HCT116 (cell line): ENCODE data around the gene MARCKSL1. TPM values are rescaled to one million over a fixed set of nuclear protein-coding genes. Genes with fewer than 3 reads are reported as not detected.

ENCODE experiments used
- ATAC-seq: fragments of 200-7000 bp; cut with Tn5 transposase; 2 replicates; pipeline ENCODE4 v1.9.1; 2020; ENCODE audit warnings: mild to moderate bottlenecking, moderate library complexity
- BruUV-seq: library from RNA; stranded (reverse); fragments of 400-500 nt; replicated peaks from 2 replicates; lab custom pipeline; 2021; lab: Mats Ljungman, UMichigan
- CTCF ChIA-PET: fragments of 300-600 bp; sonication (Branson Sonifier 250); formaldehyde crosslinking; loops from one replicate; lab custom pipeline; 2021; ENCODE audit warnings: antibody characterized with exemption; lab: Charles Lee
- POLR2A ChIA-PET: fragments of 300-600, 350-600 bp; sonication (Branson Sonifier 250); formaldehyde crosslinking; loops from one replicate; lab custom pipeline; 2021; ENCODE audit warnings: antibody characterized with exemption; lab: Charles Lee
- RAD21 ChIA-PET, 2 experiments: fragments of 300-600 bp; sonication (Branson Sonifier 250); formaldehyde crosslinking; loops; one replicate each; lab custom pipeline; 2023; ENCODE audit warnings: low total read pairs in 2 of 2; ENCODE audit not compliant: uncharacterized antibody in 2 of 2, unreplicated experiment in 2 of 2, low non-redundant PET in 1 of 2; lab: Charles Lee
- DNase-seq: peaks from one replicate; pipeline ENCODE4 v3.0.0-alpha.2; 2010; ENCODE audit warnings: low read depth, low spot score
- H2AFZ ChIP-seq: fragments of 200-600 bp; shearing (Covaris generic), sonication (generic); 2 replicates; pipeline ENCODE4 v1.6.1; 2017; ENCODE audit warnings: low read depth, mixed run types, mixed read lengths, antibody characterized with exemption, low read length; ENCODE audit not compliant: poor library complexity, severe bottlenecking
- H3K27ac ChIP-seq: 2 replicates; pipeline ENCODE4 v1.5.1; 2012; ENCODE audit warnings: low read depth, low read length
- H3K27me3 ChIP-seq: fragments of 200-600 bp; sonication (generic); 2 replicates; pipeline ENCODE4 v1.6.1; 2016; ENCODE audit warnings: mixed run types, low read length, mixed read lengths; ENCODE audit not compliant: insufficient read depth
- H3K36me3 ChIP-seq, 2 experiments: fragments of 200-500 bp in 1 of 2; fragments of 200-600 bp in 1 of 2; sonication (Bioruptor generic) in 1 of 2; sonication (generic) in 1 of 2; 2 replicates each; pipeline versions ENCODE4 v1.5.1 to v1.6.1; 2014 to 2016; ENCODE audit warnings: low read length in 2 of 2, inconsistent platforms in 1 of 2, mixed read lengths in 1 of 2, mixed run types in 1 of 2; ENCODE audit not compliant: insufficient read depth in 2 of 2, control insufficient read depth in 1 of 2
- H3K4me1 ChIP-seq, 2 experiments: fragments of 200-600 bp in 1 of 2; sonication (generic) in 1 of 2; 2 replicates each; pipeline versions ENCODE4 v1.5.1 to v1.6.1; 2012 to 2017; ENCODE audit warnings: low read length in 2 of 2, inconsistent platforms in 1 of 2, mild to moderate bottlenecking in 1 of 2, mixed read lengths in 1 of 2, mixed run types in 1 of 2, moderate library complexity in 1 of 2; ENCODE audit not compliant: insufficient read depth in 2 of 2, control insufficient read depth in 1 of 2
- H3K4me2 ChIP-seq: fragments of 200-600 bp; sonication (generic); 2 replicates; pipeline ENCODE4 v1.6.1; 2017; ENCODE audit warnings: mixed run types, low read length, mixed read lengths
- H3K4me3 ChIP-seq, 2 experiments: fragments of 200-600 bp in 1 of 2; sonication (generic) in 1 of 2; replicated peaks in 1 of 2; 2 replicates each; pipeline ENCODE4 v1.5.1; 2011 to 2016; ENCODE audit warnings: low read length in 2 of 2, control low read depth in 1 of 2, low read depth in 1 of 2, mild to moderate bottlenecking in 1 of 2, mixed read lengths in 1 of 2, mixed run types in 1 of 2
- H3K79me2 ChIP-seq: fragments of 200-600 bp; sonication (generic); 2 replicates; pipeline ENCODE4 v1.6.1; 2017; ENCODE audit warnings: mild to moderate bottlenecking, mixed run types, low read length, moderate library complexity, mixed read lengths; ENCODE audit not compliant: insufficient read depth
- H3K9ac ChIP-seq: fragments of 200-600 bp; sonication (generic); 2 replicates; pipeline ENCODE4 v1.6.1; 2016; ENCODE audit warnings: low read length, mixed read lengths
- H3K9me2 ChIP-seq: fragments of 200-600 bp; sonication (generic), shearing (Covaris generic); 2 replicates; pipeline ENCODE4 v1.6.1; 2017; ENCODE audit warnings: mixed run types, mild to moderate bottlenecking, moderate library complexity; ENCODE audit not compliant: insufficient read depth
- H3K9me3 ChIP-seq, 2 experiments: fragments of 200-500 bp in 1 of 2; fragments of 200-600 bp in 1 of 2; sonication (Bioruptor generic) in 1 of 2; sonication (generic) in 1 of 2; 2 replicates each; pipeline ENCODE4 v1.6.1; 2014 to 2017; ENCODE audit warnings: low read length in 2 of 2, mixed read lengths in 2 of 2, inconsistent platforms in 1 of 2, low read depth in 1 of 2, mild to moderate bottlenecking in 1 of 2, mixed run types in 1 of 2, moderate library complexity in 1 of 2; ENCODE audit not compliant: control insufficient read depth in 1 of 2, insufficient read depth in 1 of 2
- H4K20me1 ChIP-seq: fragments of 200-600 bp; sonication (generic), shearing (Covaris generic); 2 replicates; pipeline ENCODE4 v1.6.1; 2017; ENCODE audit warnings: mixed run types, mild to moderate bottlenecking, moderate library complexity; ENCODE audit not compliant: insufficient read depth
- CBX3 ChIP-seq: IDR thresholded peaks from 2 replicates; pipeline ENCODE4 v1.6.1; 2012; ENCODE audit warnings: low read depth
- EGR1 ChIP-seq: IDR thresholded peaks from 2 replicates; pipeline ENCODE4 v1.6.1; 2012; ENCODE audit warnings: low read depth
- EZH2 ChIP-seq: fragments of 200-600 bp; sonication (generic); IDR thresholded peaks from 2 replicates; pipeline ENCODE4 v1.6.1; 2017; ENCODE audit warnings: antibody characterized with exemption, mixed run types
- FOSL1 ChIP-seq: IDR thresholded peaks from 2 replicates; pipeline ENCODE4 v1.6.1; 2012; ENCODE audit warnings: low read depth
- POLR2A ChIP-seq: IDR thresholded peaks from 2 replicates; pipeline ENCODE4 v1.7.0; 2011; ENCODE audit warnings: borderline replicate concordance; ENCODE audit not compliant: insufficient read depth, insufficient read length; ENCODE audit errors: extremely low read depth
- POLR2AphosphoS5 ChIP-seq: IDR thresholded peaks from 2 replicates; pipeline ENCODE4 v1.6.1; 2011; ENCODE audit warnings: mild to moderate bottlenecking, low read depth, low read length, moderate library complexity
- RAD21 ChIP-seq: IDR thresholded peaks from 2 replicates; pipeline ENCODE4 v1.6.1; 2012; ENCODE audit warnings: low read depth, mild to moderate bottlenecking
- SP1 ChIP-seq: IDR thresholded peaks from 2 replicates; pipeline ENCODE4 v1.6.1; 2012; ENCODE audit warnings: low read depth
- SRF ChIP-seq: IDR thresholded peaks from 2 replicates; pipeline ENCODE4 v1.6.1; 2012; ENCODE audit warnings: low read depth
- TCF7L2 ChIP-seq: IDR thresholded peaks from 2 replicates; pipeline ENCODE4 v1.7.0; 2011; ENCODE audit warnings: borderline replicate concordance, inconsistent platforms; ENCODE audit not compliant: insufficient read depth, insufficient read length; ENCODE audit errors: extremely low read depth
- ZBTB33 ChIP-seq: IDR thresholded peaks from 2 replicates; pipeline ENCODE4 v1.6.1; 2011; ENCODE audit warnings: mild to moderate bottlenecking, low read length, moderate library complexity; ENCODE audit not compliant: insufficient replicate concordance; ENCODE audit errors: extremely low read depth
- ZFX ChIP-seq: fragments of 450-650 bp; IDR thresholded peaks from 2 replicates; pipeline ENCODE4 v1.6.1; 2017
- ZNF274 ChIP-seq: fragments of 200-500 bp; sonication (Bioruptor generic); IDR thresholded peaks from 2 replicates; pipeline ENCODE4 v1.6.1; 2014; ENCODE audit warnings: mild to moderate bottlenecking, low read depth, low read length, inconsistent platforms
- intact Hi-C: fragments of 100-400 bp; cut with micrococcal nuclease; formaldehyde crosslinking; loops from 2 replicates; pipeline ENCODE4 v1.10.0; 2022
- total RNA-seq: library from RNA; stranded (reverse); gene quantifications from one replicate; pipeline ENCODE4 v1.2.1, GENCODE V29; 2021; ENCODE audit not compliant: unreplicated experiment
- TF ChIP-seq, protein P1 (sequence below): IDR thresholded peaks from 2 replicates; pipeline ENCODE4 v1.6.1; 2012
- TF ChIP-seq, protein P2 (sequence below): IDR thresholded peaks from 2 replicates; pipeline ENCODE4 v1.6.1; 2012; ENCODE audit warnings: low read depth

MARCKSL1 gene
- total RNA-seq, 1 experiment from 2014 or later, result 127 TPM

DNA sequence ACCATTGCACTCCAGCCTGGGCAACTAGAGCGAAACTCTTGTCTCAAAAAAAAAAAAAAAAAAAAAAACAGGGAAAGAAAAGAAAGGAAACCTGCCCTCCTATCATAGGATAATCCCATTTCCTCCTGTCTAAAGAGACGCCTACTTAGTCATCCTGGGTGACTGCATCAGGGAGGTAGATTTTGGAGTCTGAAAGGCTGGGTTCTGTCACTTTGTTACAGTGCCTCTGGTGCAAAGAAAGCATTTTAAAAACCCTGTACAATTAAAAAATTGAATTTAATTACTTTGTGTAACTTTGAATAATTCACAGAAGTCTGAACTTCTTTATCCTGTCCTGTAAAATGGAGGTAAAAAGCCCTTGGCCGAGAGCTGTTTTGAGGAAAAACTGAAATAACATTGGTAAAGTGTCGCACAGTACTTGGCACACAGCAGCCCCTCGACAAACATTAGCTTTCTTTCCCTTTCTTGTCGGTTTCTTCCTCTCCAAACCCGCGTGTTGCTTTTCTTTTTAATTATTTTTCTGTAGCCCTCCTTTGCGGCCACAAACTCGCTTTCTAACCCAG is 44.8 kb downstream of the MARCKSL1 start:
- ChIA-PET CTCF (interaction anchor here (0.6 to 1.4 kb wide), 6 partner anchors 13 to 110 kb away, joined by 3 to 7 read pairs (median 4); no protein-coding TSS in a partner anchor), POLR2A (interaction anchor here (0.7 to 1.4 kb wide), 3 partner anchors 16 to 50 kb away, joined by 3 to 8 read pairs (median 5); partner anchors contain the start of gene MARCKSL1), RAD21 (interaction anchor here in 1 of 2 experiments (0.7 kb wide), 1 partner anchor 58 kb away, joined by 4 read pairs; no protein-coding TSS in a partner anchor)
- DNase-seq (no peak), ATAC-seq (peak; percentile 27; the same call in 1 of the 2 replicates)
- TF ChIP-seq SP1 (no peak; the same call in 1 of the 2 replicates), SRF (no peak), FOSL1 (peak; percentile 44; the same call in 1 of the 2 replicates), EZH2 (no peak), POLR2A (no peak), POLR2AphosphoS5 (no peak), ZNF274 (no peak)
- TF ChIP-seq, protein P1, sequence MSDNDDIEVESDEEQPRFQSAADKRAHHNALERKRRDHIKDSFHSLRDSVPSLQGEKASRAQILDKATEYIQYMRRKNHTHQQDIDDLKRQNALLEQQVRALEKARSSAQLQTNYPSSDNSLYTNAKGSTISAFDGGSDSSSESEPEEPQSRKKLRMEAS, result no peak
- intact Hi-C loops, result loop anchor here (5.0 kb wide), 1 partner anchor 74 kb away; no protein-coding TSS in a partner anchor
- H3K27ac ChIP-seq, result peak overlapping the region; percentile 97
- H3K4me3 ChIP-seq, result peak overlapping the region; percentile 98 to 100
- H4K20me1 ChIP-seq, result no peaks in the 10 kb centered on the region
- H3K27me3 ChIP-seq, result no peaks in the 10 kb centered on the region
- H3K9ac ChIP-seq, result peak overlapping the region; percentile 94
- H3K36me3 ChIP-seq, result no peaks in the 10 kb centered on the region
- peaks cover 42% of the 10 kb centered on the region for H3K79me2 ChIP-seq
- BruUV-seq, result TSS peak; percentile 99
- H3K9me2 ChIP-seq, result no peaks in the 10 kb centered on the region
- peak overlapping the region; percentile 62 for H2AFZ ChIP-seq
- H3K4me1 ChIP-seq, result peaks cover 15 to 32% of the 10 kb centered on the region in 2 experiments
- H3K4me2 ChIP-seq, result peak overlapping the region; percentile 95
- no peaks in the 10 kb centered on the region for H3K9me3 ChIP-seq

DNA sequence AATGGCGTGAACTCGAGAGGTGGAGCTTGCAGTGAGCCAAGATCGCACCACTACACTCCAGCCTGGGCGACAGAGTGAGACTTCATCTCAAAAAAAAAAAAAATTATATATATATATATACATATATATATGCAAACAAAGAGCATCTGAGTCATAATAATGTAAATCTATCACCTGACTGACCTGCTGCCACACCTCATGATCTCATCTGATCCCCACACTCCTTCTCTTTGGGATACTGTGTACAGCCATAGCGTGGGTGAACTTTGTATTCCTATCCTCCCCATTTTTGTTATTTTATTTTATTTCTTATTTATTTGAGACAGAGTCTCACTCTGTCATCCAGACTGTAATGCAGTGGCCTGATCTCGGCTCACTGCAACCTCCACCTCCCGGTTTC is 46.8 kb downstream of the MARCKSL1 start:
- BruUV-seq, result no TSS peak
- CTCF ChIA-PET, result no interaction called here
- Histone ChIP-seq H2AFZ (no peak overlapping the region), H3K9me2 (no peaks in the 10 kb centered on the region), H3K27me3 (no peaks in the 10 kb centered on the region), H3K79me2 (peaks cover 22% of the 10 kb centered on the region), H3K4me1 (peaks cover 15 to 32% of the 10 kb centered on the region in 2 experiments), H3K9me3 (no peaks in the 10 kb centered on the region), H3K4me3 (no peak overlapping the region), H3K27ac (no peak overlapping the region), H4K20me1 (no peaks in the 10 kb centered on the region), H3K4me2 (no peak overlapping the region), H3K9ac (no peak overlapping the region), H3K36me3 (no peaks in the 10 kb centered on the region)
- no peak for TF ChIP-seq EZH2
- TF ChIP-seq CBX3, result no peak
- no peak for TF ChIP-seq ZFX
- no peak for TF ChIP-seq ZBTB33
- no peak for TF ChIP-seq EGR1
- no peak for TF ChIP-seq TCF7L2
- TF ChIP-seq, protein P2, sequence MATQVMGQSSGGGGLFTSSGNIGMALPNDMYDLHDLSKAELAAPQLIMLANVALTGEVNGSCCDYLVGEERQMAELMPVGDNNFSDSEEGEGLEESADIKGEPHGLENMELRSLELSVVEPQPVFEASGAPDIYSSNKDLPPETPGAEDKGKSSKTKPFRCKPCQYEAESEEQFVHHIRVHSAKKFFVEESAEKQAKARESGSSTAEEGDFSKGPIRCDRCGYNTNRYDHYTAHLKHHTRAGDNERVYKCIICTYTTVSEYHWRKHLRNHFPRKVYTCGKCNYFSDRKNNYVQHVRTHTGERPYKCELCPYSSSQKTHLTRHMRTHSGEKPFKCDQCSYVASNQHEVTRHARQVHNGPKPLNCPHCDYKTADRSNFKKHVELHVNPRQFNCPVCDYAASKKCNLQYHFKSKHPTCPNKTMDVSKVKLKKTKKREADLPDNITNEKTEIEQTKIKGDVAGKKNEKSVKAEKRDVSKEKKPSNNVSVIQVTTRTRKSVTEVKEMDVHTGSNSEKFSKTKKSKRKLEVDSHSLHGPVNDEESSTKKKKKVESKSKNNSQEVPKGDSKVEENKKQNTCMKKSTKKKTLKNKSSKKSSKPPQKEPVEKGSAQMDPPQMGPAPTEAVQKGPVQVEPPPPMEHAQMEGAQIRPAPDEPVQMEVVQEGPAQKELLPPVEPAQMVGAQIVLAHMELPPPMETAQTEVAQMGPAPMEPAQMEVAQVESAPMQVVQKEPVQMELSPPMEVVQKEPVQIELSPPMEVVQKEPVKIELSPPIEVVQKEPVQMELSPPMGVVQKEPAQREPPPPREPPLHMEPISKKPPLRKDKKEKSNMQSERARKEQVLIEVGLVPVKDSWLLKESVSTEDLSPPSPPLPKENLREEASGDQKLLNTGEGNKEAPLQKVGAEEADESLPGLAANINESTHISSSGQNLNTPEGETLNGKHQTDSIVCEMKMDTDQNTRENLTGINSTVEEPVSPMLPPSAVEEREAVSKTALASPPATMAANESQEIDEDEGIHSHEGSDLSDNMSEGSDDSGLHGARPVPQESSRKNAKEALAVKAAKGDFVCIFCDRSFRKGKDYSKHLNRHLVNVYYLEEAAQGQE, result no peak
- TF ChIP-seq ZNF274, result no peak
- TF ChIP-seq RAD21, result no peak
- POLR2A ChIA-PET, result no interaction called here
- RAD21 ChIA-PET, result no interaction called here
- DNase-seq, result no peak
- ATAC-seq, result no peak
- intact Hi-C loops, result no loop called here
